NCI-H510A treated with DMSO at 0.1 percent for 48 hours (cell line): ENCODE data around the gene PHF19.

ENCODE experiments used
- DNase-seq: peaks from one replicate; lab custom pipeline; 2025; lab: John Stamatoyannopoulos, UW

The PHF19 gene

DNA sequence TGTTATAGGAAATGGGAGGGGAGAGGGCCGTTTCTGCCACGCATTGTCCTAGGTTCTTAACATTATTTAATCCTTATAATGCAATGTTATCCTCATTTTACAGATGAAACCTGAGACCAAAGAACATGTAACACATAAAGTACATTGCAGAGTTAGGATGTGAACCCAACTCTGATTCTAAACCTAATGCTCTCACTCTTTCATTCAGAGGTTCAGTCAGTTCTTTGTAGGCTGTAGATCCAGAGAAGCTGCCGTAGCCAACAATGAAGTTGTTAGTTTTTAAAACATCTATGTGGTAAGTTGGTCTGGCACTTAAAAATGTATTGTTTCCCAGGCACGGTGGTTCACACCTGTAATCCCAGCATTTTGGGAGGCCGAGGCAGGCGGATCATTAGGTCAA, 23.8 kb downstream of the PHF19 start:
- DNase-seq = no peak

- DNase-seq = no peak
Observed at GRCh38 chr9:120852240-120853010, 24.6 kb downstream of the PHF19 start.

GRCh38 chr9:120851449-120851848, 25.5 kb downstream of the PHF19 start:
- no peak for DNase-seq

GRCh38 chr9:120850315-120850714, 26.7 kb downstream of the PHF19 start:
- no peak for DNase-seq

- DNase-seq = no peak
Observed at GRCh38 chr9:120846906-120847305, 30.1 kb downstream of the PHF19 start.

GRCh38 chr9:120846251-120846889, 30.6 kb downstream of the PHF19 start:
- no peak for DNase-seq

GRCh38 chr9:120845255-120845654, 31.7 kb downstream of the PHF19 start:
- no peak for DNase-seq

DNA sequence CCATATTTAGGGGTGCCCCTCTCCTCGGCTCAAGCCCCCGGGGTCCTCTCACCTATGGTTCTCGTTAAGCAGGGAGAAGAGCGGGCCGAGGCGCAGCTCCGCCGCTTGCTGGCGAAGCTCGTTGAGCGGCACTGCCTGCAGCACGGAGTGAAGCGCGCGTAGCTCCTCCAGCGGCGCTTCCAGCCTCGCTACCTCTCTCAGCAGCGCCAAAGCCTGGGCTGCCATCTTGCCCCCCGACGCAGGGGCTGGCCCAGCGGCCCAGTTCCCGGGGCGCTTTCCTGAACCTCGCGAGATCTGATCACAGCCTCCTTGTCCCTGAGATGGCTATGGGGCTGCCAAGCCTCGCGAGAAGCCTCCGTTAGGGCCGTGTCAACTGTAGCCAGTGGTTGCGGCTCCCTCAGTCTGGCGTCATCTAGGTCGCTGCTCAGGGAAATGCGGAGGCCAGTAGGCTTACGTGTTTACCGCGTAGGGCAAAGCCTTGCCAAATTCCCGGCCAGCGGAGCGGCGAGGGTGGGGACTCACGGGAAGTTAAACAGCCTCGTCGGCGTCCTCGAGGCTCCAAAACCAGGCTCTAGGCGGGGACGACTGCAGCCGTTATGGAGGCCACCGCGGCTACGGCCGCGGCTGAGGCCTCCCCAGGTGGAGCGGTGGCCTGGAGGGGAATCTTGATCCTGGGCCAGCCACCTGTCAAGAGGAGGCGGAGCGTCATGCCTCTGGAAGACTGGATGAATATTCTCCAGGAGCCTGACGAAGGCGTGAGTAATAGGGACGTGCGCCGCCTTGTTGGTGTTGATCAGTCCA, 34.1 kb downstream of the PHF19 start, which contains the start of gene PSMD5:
Gene PSMD5, minus strand, starts transcription at position 238 of the 801 bp plus-strand sequence. Its CDS starts 13 bp downstream, at position 225.
- peak; percentile 97 for DNase-seq

DNA sequence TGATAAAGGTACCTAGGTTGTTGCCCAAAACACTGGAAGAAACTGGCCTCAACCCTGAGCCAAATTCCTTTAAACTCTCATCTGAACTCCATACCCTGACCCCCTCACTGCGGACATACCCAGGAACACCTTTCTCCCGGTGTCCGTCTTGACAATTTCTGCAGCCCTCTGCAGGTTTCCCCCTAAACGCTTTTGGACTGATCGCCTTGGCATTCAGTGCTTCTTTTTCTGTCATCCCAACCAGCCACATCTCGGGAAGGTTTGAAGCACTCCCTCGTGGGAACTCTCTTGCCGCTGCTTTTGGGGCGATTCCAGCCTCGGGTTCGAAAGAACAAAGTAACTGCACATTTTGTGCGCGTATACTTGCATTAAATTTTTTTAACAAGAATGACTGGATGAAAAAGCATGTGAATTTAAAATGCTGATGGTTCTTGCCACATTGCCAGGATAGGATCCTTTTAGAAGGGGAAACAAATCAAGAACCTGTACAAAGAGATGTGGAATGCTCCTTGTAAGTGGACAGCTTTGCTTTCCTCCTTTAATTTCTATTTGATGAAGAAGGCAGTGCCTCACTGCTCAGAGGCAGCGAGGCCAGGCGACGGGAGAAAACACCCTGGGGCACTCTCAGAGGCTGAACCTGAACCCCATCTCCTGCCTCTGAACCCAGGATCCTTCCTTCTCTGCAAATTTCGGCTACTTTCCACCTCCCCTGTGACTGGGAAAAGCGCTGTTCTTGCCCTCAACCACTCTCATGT, 34.9 kb downstream of the PHF19 start:
- DNase-seq = peak; percentile 28

- DNase-seq = no peak
Observed at GRCh38 chr9:120839146-120839545, 37.8 kb downstream of the PHF19 start.

GRCh38 chr9:120837921-120838320, 39.1 kb downstream of the PHF19 start:
- no peak for DNase-seq

- DNase-seq = no peak
Observed at GRCh38 chr9:120833325-120833724, 43.7 kb downstream of the PHF19 start.

- DNase-seq = no peak
Observed at GRCh38 chr9:120832807-120833206, 44.2 kb downstream of the PHF19 start.

- no peak for DNase-seq
Observed at GRCh38 chr9:120830865-120831264, 46.1 kb downstream of the PHF19 start.

GRCh38 chr9:120830151-120830550, 46.8 kb downstream of the PHF19 start:
- DNase-seq = no peak

GRCh38 chr9:120829650-120830049, 47.3 kb downstream of the PHF19 start:
- DNase-seq = no peak

GRCh38 chr9:120820095-120820494, 56.9 kb downstream of the PHF19 start:
- no peak for DNase-seq

DNA sequence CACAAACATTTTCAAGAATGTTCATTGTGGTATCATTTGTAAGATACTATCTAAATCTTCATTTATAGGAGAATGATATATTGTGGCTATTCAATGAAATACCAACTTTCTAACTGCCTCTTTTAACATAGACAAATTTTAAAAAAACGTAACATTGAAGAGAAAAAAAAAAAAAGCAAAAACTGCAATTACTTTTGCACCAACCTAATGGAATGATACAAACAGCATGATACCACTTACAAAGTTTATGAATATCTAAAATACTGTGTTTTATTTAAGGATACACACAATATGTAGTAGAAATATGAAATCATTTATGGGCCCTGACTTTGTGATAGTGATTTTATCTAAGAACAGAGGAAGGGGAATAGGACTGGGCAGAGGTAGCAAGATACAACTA, 58.4 kb downstream of the PHF19 start:
- no peak for DNase-seq

- no peak for DNase-seq
Observed at GRCh38 chr9:120815075-120815474, 61.9 kb downstream of the PHF19 start.

GRCh38 chr9:120808931-120809330, 68.1 kb downstream of the PHF19 start:
- no peak for DNase-seq

DNA sequence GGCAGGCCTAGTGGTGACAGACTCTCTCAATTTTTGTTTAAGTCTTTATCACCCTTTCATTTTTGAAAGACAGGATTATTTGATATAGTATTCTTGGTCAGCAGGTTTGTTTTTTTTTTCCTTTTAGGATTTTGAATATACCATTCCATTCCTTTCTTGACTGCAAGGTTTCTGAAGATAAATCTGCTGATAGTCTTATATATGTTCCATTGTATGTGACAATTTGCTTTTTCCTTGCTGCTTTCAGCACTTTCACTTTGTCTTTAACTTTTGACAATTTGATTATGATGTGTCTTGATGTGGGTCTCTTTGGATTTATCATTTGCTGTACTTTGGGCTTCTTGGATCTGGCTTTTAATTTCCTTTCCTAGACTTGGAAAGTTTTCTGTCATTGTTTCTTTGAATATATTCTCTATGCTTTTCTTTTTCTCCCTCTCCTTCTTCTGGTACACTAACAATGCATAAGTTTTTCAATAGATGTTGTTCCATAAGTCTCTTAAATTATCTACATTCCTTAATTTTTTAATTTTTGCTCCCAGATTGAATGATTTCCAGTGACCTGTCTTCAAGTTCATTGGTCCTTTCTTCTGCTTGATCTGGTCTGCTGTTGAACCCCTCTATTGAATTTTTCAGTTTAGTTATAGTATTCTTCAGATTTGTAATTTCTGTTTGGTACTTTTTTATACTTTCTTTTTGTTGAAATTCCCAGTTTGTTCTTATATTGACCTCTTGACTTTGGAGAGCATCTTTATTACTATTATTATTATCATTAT, 69.2 kb downstream of the PHF19 start:
- no peak for DNase-seq
